Activated naive CD4-positive, alpha-beta T cell treated with anti-CD3 and anti-CD28 coated beads, Interleukin-2, amount 10 ng/mL, durations not matched to agents 7 days and 5 days (primary cell): ENCODE measurements around the gene PDRG1.

Experiments
- CTCF ChIA-PET: fragments of 350-600 bp; sonication (Branson Sonifier 250); formaldehyde crosslinking; loops from one replicate; lab custom pipeline; 2021; ENCODE audit warnings: antibody characterized with exemption; lab: Charles Lee
- DNase-seq: peaks from one replicate; pipeline ENCODE4 v3.0.0-alpha.2; 2020
- H3K27ac Mint-ChIP-seq: one replicate; pipeline ENCODE4 v1.8.0; 2021; ENCODE audit warnings: mild to moderate bottlenecking, moderate library complexity, mixed read lengths
- H3K27me3 Mint-ChIP-seq: one replicate; pipeline ENCODE4 v1.8.0; 2021; ENCODE audit warnings: mild to moderate bottlenecking, mixed read lengths
- H3K36me3 Mint-ChIP-seq: one replicate; pipeline ENCODE4 v1.8.0; 2021; ENCODE audit warnings: mixed read lengths
- H3K4me1 Mint-ChIP-seq: one replicate; pipeline ENCODE4 v1.8.0; 2021; ENCODE audit warnings: mixed read lengths
- H3K4me3 Mint-ChIP-seq: one replicate; pipeline ENCODE4 v1.8.0; 2021; ENCODE audit warnings: mild to moderate bottlenecking, moderate library complexity, mixed read lengths
- H3K9me3 Mint-ChIP-seq: one replicate; pipeline ENCODE4 v1.8.0; 2021; ENCODE audit warnings: mixed read lengths

PDRG1 gene

DNA sequence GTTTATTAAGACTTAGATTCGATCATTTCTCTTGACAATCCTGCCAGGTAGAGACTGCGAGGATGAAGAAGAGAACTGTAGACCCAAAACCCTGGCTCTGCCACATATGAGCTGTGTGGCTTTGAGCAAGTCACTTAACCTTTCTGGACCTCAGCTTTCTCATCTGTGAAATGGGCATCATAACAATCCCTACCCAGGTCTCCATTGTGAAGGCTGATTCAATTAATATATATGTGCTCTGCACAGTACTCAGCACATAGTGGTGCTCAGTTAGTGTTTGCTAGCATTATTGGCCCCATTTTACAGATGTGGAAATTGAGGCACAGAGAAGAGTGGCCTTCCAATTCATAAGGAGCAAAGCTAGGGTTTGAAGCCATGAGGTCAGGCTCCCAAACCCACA, 24.0 kb upstream of the PDRG1 start:
- H3K9me3 Mint-ChIP-seq, result no peaks in the 10 kb centered on the region
- no peaks in the 10 kb centered on the region for H3K4me1 Mint-ChIP-seq
- CTCF ChIA-PET, result interaction anchor here (1.5 kb wide), 1 partner anchor 24 kb away, joined by 3 read pairs; the partner anchor contains the start of gene PDRG1
- DNase-seq, result no peak
- no peak overlapping the region for H3K27ac Mint-ChIP-seq
- no peak overlapping the region for H3K4me3 Mint-ChIP-seq
- H3K27me3 Mint-ChIP-seq, result peaks cover 24% of the 10 kb centered on the region
- no peaks in the 10 kb centered on the region for H3K36me3 Mint-ChIP-seq

DNA sequence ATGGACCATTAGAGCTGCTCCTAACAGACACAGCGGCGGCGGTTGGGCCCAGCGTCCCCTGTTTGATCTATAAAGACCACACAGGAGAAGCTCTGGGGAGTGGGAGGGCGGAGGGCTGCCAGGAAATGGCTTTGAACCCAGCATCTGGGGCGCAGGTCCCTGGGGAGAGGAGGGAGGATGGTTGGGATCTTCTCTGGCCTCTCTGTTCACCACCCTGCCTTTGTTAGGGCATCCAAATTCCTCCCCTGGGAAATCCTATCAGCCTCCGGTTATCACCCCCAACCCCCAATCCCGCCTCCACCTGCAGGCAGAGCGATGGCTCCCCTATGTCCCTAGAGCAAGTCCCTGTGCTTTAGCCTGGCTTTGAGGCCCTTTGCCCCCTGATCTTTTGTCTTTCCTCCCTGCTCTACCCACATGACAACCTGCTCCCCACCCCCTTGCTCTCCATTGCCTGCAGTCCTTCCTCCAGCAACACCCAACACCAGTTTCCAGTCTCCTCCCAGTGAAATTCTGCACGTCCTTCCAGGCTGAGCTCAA, 23.2 kb upstream of the PDRG1 start:
- H3K4me3 Mint-ChIP-seq, result no peak overlapping the region
- DNase-seq, result no peak
- no peaks in the 10 kb centered on the region for H3K36me3 Mint-ChIP-seq
- H3K9me3 Mint-ChIP-seq, result no peaks in the 10 kb centered on the region
- H3K27me3 Mint-ChIP-seq, result peaks cover 28% of the 10 kb centered on the region
- CTCF ChIA-PET, result interaction anchor here (0.7 kb wide), 1 partner anchor 61 kb away, joined by 3 read pairs; no protein-coding TSS in a partner anchor
- no peaks in the 10 kb centered on the region for H3K4me1 Mint-ChIP-seq
- H3K27ac Mint-ChIP-seq, result no peak overlapping the region

DNA sequence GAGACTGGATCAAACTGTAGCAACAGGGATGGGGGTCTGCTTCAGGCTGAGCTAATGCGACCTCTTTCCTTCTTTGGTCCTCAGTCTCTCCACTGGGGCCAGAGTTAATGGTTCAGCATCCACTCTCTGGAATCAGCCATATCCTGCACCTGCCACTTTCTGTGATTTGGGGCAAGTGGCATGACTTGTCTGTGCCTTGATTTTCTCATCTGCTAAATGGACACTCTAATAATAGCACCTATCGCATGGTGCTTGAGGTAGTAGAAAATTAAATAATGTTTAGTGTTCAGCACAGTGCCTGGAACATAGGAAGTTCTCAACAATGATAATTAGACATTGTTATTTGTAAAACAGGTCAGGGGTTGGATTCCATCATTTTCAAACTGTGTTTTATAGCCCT, 22.4 kb upstream of the PDRG1 start:
- no peak overlapping the region for H3K4me3 Mint-ChIP-seq

DNA sequence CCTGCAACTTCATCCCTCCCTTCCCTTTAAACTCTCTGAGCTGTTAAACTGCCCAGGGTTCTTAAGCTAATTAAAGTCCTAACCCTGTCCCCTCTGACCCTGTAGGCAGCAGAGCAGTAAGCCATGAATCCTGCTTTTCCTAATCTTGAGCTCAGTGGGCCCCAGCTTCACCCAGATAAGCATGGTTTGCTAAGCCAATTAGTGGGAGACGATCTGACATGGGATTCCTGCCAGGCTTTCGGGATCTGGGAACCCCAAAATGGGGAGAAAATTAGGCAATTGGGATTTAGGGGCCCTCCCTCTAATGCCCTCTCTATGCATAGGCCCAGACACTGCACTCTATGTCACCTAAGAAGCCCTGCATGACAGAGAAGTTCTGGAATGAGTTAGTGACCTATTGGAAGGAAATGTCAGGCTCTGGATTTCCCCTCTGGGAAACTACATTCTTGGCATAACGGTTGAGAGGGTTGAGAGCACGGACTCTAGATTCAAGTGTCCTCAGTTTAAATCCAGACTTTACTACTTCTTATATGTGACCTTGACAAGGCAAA, 20.7 kb upstream of the PDRG1 start:
- Mint-ChIP-seq H3K27ac (no peak overlapping the region), H3K27me3 (peaks cover 47% of the 10 kb centered on the region), H3K36me3 (no peaks in the 10 kb centered on the region), H3K4me1 (peaks cover 6% of the 10 kb centered on the region), H3K9me3 (no peaks in the 10 kb centered on the region), H3K4me3 (no peak overlapping the region)
- DNase-seq, result no peak
- CTCF ChIA-PET, result no interaction called here

More for the DNA sequence above, 22.4 kb upstream of the PDRG1 start:
- DNase-seq, result no peak
- peaks cover 31% of the 10 kb centered on the region for H3K27me3 Mint-ChIP-seq
- no peaks in the 10 kb centered on the region for H3K36me3 Mint-ChIP-seq
- no peaks in the 10 kb centered on the region for H3K9me3 Mint-ChIP-seq
- CTCF ChIA-PET, result interaction anchor here (0.7 kb wide), 1 partner anchor 61 kb away, joined by 3 read pairs; no protein-coding TSS in a partner anchor
- H3K27ac Mint-ChIP-seq, result no peak overlapping the region
- H3K4me1 Mint-ChIP-seq, result no peaks in the 10 kb centered on the region

DNA sequence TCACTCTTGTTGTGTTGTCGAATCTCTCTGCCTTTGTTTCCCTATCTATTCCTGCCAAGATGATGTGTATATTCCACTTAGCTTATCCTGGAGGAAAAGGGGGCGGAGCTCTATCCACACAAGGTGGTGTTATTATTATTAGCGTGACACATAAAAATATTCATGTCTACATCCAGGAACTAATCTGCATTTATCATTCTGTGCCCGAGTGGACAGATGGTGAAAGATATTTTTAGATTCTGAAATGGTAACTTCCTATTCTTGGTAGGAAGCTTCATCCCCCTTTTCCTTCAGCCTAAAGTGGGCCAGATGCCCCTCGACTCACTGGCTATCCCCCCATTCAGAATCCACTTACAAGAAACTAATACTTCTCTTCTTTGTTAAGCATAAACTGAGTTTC, 18.1 kb upstream of the PDRG1 start:
- peaks cover 10% of the 10 kb centered on the region for H3K4me1 Mint-ChIP-seq
- DNase-seq, result no peak
- H3K27ac Mint-ChIP-seq, result no peak overlapping the region
- H3K4me3 Mint-ChIP-seq, result no peak overlapping the region
- CTCF ChIA-PET, result interaction anchor here (0.7 kb wide), 1 partner anchor 18 kb away, joined by 3 read pairs; the partner anchor contains the start of gene PDRG1
- peaks cover 66% of the 10 kb centered on the region for H3K27me3 Mint-ChIP-seq
- no peaks in the 10 kb centered on the region for H3K9me3 Mint-ChIP-seq
- no peaks in the 10 kb centered on the region for H3K36me3 Mint-ChIP-seq

DNA sequence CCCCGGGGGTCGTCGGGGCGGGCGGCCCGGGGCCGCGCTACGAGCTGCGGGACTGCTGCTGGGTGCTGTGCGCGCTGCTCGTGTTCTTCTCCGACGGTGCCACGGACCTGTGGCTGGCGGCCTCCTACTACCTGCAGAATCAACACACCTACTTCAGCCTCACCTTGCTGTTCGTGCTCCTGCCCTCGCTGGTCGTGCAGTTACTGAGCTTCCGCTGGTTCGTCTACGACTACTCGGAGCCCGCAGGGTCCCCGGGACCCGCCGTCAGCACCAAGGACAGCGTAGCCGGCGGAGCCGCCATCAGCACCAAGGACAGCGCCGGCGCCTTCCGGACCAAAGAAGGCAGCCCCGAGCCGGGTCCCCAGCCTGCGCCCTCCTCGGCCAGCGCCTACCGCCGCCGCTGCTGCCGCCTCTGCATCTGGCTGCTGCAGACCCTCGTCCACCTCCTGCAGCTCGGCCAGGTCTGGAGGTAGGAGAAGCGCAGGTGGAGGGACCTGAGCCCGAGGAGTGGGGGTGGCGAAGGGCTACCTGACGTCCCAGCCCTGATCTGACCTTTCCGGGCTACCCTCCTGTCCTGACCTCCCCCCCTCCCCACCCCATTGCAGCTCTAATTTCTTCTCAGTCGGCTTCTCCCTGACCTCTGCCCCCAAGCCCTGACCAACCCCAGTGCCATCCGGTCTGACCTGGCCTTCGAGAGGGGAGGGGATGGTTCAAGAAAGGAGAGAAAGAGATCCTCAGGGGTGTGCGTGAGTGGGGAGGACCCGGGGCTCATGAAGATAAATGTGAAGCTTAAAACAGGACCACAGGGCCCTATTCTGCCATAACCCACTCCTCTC, 16.7 kb upstream of the PDRG1 start:
- no peaks in the 10 kb centered on the region for H3K9me3 Mint-ChIP-seq
- peaks cover 70% of the 10 kb centered on the region for H3K27me3 Mint-ChIP-seq
- H3K36me3 Mint-ChIP-seq, result no peaks in the 10 kb centered on the region
- H3K4me1 Mint-ChIP-seq, result peaks cover 10% of the 10 kb centered on the region
- DNase-seq, result peak; percentile 91
- H3K4me3 Mint-ChIP-seq, result peak overlapping the region; percentile 81
- CTCF ChIA-PET, result interaction anchor here (1.0 to 1.3 kb wide), 2 partner anchors 58 to 122 kb away, joined by 3 to 4 read pairs; no protein-coding TSS in a partner anchor
- no peak overlapping the region for H3K27ac Mint-ChIP-seq

GRCh38 chr20:31967830-31968249, 16.0 kb upstream of the PDRG1 start, which contains the start of gene XKR7:
XKR7 (plus strand) TSS chr20:31968151; CDS start chr20:31968176, 25 bp downstream.
- CTCF ChIA-PET, result interaction anchor here (1.0 to 1.3 kb wide), 2 partner anchors 58 to 121 kb away, joined by 3 to 4 read pairs; no protein-coding TSS in a partner anchor
- H3K36me3 Mint-ChIP-seq, result no peaks in the 10 kb centered on the region
- no peaks in the 10 kb centered on the region for H3K9me3 Mint-ChIP-seq
- H3K4me3 Mint-ChIP-seq, result peak within 1 kb of the TSS; percentile 81
- peak; percentile 55 for DNase-seq
- H3K27me3 Mint-ChIP-seq, result peaks cover 68% of the 10 kb centered on the region
- peaks cover 10% of the 10 kb centered on the region for H3K4me1 Mint-ChIP-seq
- H3K27ac Mint-ChIP-seq, result no peak within 1 kb of the TSS

- H3K4me3 Mint-ChIP-seq, result peak overlapping the region; percentile 46
- peaks cover 75% of the 10 kb centered on the region for H3K27me3 Mint-ChIP-seq
Measured at GRCh38 chr20:31966991-31967655, 15.3 kb upstream of the PDRG1 start.

GRCh38 chr20:31963889-31964288, 12.0 kb upstream of the PDRG1 start:
- no peak overlapping the region for H3K27ac Mint-ChIP-seq
- peaks cover 75% of the 10 kb centered on the region for H3K27me3 Mint-ChIP-seq
- no peaks in the 10 kb centered on the region for H3K9me3 Mint-ChIP-seq
- no peak for DNase-seq
- H3K4me3 Mint-ChIP-seq, result no peak overlapping the region
- CTCF ChIA-PET, result interaction anchor here (1.0 kb wide), 1 partner anchor 108 kb away, joined by 3 read pairs; no protein-coding TSS in a partner anchor
- H3K36me3 Mint-ChIP-seq, result no peaks in the 10 kb centered on the region
- H3K4me1 Mint-ChIP-seq, result peaks cover 8% of the 10 kb centered on the region

More at GRCh38 chr20:31966991-31967655, 15.3 kb upstream of the PDRG1 start:
- Mint-ChIP-seq H3K9me3 (no peaks in the 10 kb centered on the region), H3K36me3 (no peaks in the 10 kb centered on the region), H3K27ac (no peak overlapping the region), H3K4me1 (peaks cover 10% of the 10 kb centered on the region)
- CTCF ChIA-PET, result interaction anchor here (1.0 to 1.5 kb wide), 2 partner anchors 14 to 59 kb away, joined by 3 to 7 read pairs; partner anchors contain the start of gene PDRG1
- DNase-seq, result no peak

DNA sequence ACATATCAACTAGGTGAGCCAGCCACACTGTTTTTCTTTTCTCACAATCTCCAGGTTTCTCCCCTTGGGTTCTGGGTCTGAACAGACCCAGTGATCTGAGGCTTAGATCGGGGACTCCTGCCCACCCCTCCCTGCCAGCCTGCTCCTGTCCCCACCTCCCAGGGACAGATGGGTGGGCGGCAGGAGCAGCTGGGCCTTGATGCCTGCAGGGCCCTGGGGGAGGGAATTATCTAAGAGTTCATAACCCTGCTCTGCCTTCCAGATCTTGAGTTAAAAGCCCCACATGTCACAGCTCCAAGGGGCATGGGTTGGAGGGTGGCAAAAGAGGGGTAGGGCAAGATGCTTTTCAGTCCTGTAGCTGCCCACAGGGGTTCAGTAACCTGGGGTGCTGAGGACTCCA, 10.9 kb upstream of the PDRG1 start:
- peaks cover 4% of the 10 kb centered on the region for H3K4me1 Mint-ChIP-seq
- no peak overlapping the region for H3K27ac Mint-ChIP-seq
- no peak overlapping the region for H3K4me3 Mint-ChIP-seq
- DNase-seq, result no peak
- peaks cover 67% of the 10 kb centered on the region for H3K27me3 Mint-ChIP-seq
- CTCF ChIA-PET, result no interaction called here
- no peaks in the 10 kb centered on the region for H3K36me3 Mint-ChIP-seq
- H3K9me3 Mint-ChIP-seq, result no peaks in the 10 kb centered on the region

DNA sequence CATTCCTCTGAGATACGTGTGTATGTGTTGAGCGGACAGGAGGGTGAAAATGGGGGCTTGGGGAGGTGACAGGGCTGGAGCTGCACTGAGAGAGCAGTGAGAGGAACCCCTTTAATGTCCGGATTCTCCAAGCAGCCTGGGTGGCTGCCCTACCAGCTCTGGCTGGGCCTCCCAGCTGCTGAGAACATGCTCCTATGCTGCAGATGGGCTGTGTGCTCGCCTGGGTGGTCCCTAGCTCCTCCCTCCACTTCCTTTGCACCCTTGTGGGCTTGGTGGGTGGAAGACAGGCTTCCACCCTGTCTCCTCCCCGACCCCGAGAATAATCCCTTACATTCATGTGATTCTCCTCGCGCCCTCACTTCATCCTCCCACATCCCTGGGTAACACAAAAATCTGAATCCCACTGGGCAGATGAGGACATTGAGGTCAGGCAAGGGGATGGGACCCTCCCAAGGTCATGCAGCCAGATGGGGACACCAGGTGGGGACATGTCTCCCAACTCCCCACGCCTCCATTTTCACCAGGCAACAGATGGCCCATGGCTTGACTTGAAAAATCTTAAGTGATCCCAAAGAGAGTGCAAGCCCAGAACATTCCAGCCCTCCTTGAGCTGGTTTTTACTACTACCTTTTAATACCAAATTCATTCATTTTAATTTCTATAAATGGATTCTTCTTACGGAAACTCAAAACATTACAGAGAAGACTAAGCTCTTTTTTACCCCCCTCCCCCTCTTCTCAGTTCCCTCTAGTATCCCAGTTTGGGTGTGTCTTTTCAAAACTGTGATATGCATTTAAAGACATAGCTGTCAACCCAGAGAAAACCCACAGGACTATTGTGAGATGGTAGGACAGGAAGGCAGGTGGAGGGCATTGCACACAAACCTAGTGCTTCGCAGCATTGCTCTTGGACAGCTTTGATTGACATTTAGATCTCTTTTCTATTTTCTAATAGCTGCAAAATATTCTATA, 5.0 kb upstream of the PDRG1 start:
- peaks cover 49% of the 10 kb centered on the region for H3K27me3 Mint-ChIP-seq
- peaks cover under 1% of the 10 kb centered on the region for H3K36me3 Mint-ChIP-seq
- DNase-seq, result no peak
- no peak overlapping the region for H3K27ac Mint-ChIP-seq
- H3K4me3 Mint-ChIP-seq, result no peak overlapping the region
- CTCF ChIA-PET, result interaction anchor here (0.8 to 1.3 kb wide), 2 partner anchors 104 to 123 kb away, joined by 3 to 4 read pairs; no protein-coding TSS in a partner anchor
- peaks cover 4% of the 10 kb centered on the region for H3K4me1 Mint-ChIP-seq
- no peaks in the 10 kb centered on the region for H3K9me3 Mint-ChIP-seq

DNA sequence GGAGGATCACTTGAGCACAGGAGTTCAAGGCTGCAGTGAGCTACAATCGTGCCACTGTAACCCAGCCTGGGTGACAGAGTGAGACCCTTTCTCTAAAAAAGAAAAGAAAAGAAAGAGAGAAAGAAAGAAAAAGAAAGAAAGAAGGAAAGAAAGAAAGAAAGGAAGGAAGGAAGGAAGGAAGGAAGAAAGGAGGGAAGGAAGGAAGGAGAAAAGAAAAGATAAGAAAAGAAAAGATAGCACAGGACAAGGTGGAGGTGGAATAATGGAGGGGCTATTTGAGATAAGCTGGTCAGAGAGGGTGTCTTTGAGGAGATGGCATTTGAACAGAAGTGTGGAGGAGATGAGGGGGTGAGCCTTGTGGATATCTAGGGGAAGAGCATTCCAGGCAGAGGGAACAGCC, 2.7 kb upstream of the PDRG1 start:
- H3K4me1 Mint-ChIP-seq, result peaks cover 24% of the 10 kb centered on the region
- H3K27me3 Mint-ChIP-seq, result peaks cover 34% of the 10 kb centered on the region
- H3K36me3 Mint-ChIP-seq, result peaks cover 10% of the 10 kb centered on the region
- H3K9me3 Mint-ChIP-seq, result no peaks in the 10 kb centered on the region
- DNase-seq, result no peak
- no peak overlapping the region for H3K4me3 Mint-ChIP-seq
- CTCF ChIA-PET, result interaction anchor here (1.3 to 1.5 kb wide), 2 partner anchors 102 to 108 kb away, joined by 4 read pairs; no protein-coding TSS in a partner anchor
- no peak overlapping the region for H3K27ac Mint-ChIP-seq
